Body of pancreas (tissue), 4 donors: Measurements from ENCODE around the gene STX4.
A peak's percentile ranks its signal among the peaks of the same experiment; 100 is the strongest.

Experiments used
- POLR2A ChIP-seq, 3 donors: fragments of 450-650 bp; IDR thresholded peaks; one replicate each; pipeline ENCODE4 v1.6.1; 2016; ENCODE audit warnings: antibody characterized with exemption in 3 of 3, mild to moderate bottlenecking in 2 of 3
- TF ChIP-seq, protein P1 (sequence below), 7 experiments: fragments of 450-650 bp in 4 of 7; fragments of 200-600 bp in 3 of 7; sonication (generic) in 3 of 7; IDR thresholded peaks; one replicate each; pipeline ENCODE4 v1.5.1; 2016 to 2019; ENCODE audit warnings: antibody characterized with exemption in 7 of 7

DNA sequence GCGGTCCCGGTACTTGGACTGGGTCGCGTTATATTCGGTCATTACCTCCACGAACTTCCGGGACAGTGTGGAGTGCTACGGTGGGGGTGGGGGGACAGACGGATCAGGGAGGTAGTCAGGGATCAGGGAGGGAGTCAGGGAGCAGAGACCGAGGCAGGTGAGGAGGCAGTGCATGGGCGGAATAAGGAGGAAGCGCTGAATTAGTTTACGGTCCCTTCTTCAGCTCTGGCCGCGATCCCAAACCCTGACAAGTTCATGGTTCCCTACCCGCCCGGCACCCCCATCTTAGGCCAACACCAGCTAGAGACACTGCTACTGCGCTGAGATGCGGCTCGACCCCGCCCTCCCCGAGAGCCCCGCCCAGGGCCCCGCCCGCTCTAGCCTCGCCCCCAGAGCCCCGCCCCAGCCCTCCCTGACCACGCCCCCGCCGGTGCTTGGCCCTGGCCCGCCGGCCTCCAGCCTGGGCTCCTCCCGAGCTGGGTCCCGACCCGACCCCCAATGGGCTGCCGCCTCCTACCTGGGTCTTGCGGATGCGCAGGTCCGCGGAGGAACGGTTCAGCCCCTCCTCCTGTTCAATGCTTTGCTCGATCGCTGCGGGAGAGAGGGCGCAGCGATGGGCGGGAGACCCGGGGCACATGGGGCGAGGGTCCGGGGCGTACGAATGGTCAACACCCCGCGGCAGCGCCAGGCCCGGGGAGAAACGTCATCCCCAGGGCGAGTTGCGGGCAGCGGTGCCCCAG lies 36.2 kb upstream of the STX4 start:
- TF ChIP-seq, protein P1, sequence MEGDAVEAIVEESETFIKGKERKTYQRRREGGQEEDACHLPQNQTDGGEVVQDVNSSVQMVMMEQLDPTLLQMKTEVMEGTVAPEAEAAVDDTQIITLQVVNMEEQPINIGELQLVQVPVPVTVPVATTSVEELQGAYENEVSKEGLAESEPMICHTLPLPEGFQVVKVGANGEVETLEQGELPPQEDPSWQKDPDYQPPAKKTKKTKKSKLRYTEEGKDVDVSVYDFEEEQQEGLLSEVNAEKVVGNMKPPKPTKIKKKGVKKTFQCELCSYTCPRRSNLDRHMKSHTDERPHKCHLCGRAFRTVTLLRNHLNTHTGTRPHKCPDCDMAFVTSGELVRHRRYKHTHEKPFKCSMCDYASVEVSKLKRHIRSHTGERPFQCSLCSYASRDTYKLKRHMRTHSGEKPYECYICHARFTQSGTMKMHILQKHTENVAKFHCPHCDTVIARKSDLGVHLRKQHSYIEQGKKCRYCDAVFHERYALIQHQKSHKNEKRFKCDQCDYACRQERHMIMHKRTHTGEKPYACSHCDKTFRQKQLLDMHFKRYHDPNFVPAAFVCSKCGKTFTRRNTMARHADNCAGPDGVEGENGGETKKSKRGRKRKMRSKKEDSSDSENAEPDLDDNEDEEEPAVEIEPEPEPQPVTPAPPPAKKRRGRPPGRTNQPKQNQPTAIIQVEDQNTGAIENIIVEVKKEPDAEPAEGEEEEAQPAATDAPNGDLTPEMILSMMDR (IDR thresholded peaks at IDR 0.05) = no peak
- peak; percentile 24 to 74 (median 60) for TF ChIP-seq POLR2A (IDR thresholded peaks at IDR 0.05)
